ENCODE results near the gene RGS3.

Gene RGS3

GRCh38 chr9:113475031-113475430, 11.5 kb downstream of the RGS3 start:
- Mint-ChIP-seq H3K4me3 (no peak overlapping the region), H3K4me1 (ENCODE audit: low read depth) (peaks cover 5% of the 10 kb centered on the region), H3K9me3 (no peaks in the 10 kb centered on the region), H3K36me3 (ENCODE audit: low read depth) (no peaks in the 10 kb centered on the region), H3K27me3 (peaks cover 1% of the 10 kb centered on the region), H3K27ac (no peak overlapping the region)
- intact Hi-C loops (cut with micrococcal nuclease), result no loop called here

- peaks cover 1% of the 10 kb centered on the region for H3K27me3 Mint-ChIP-seq
- no peaks in the 10 kb centered on the region for H3K36me3 Mint-ChIP-seq (ENCODE audit: low read depth)
- H3K4me3 Mint-ChIP-seq, result no peak overlapping the region
- no peaks in the 10 kb centered on the region for H3K9me3 Mint-ChIP-seq
- H3K27ac Mint-ChIP-seq, result no peak overlapping the region
- H3K4me1 Mint-ChIP-seq (ENCODE audit: low read depth), result peaks cover 8% of the 10 kb centered on the region
- intact Hi-C loops (cut with micrococcal nuclease), result no loop called here
Observed at GRCh38 chr9:113475992-113476391, 12.5 kb downstream of the RGS3 start.

- Mint-ChIP-seq H3K9me3 (no peaks in the 10 kb centered on the region), H3K27ac (no peak overlapping the region), H3K27me3 (peaks cover 1% of the 10 kb centered on the region), H3K4me3 (no peak overlapping the region), H3K4me1 (ENCODE audit: low read depth) (peaks cover 13% of the 10 kb centered on the region), H3K36me3 (ENCODE audit: low read depth) (no peaks in the 10 kb centered on the region)
- intact Hi-C loops (cut with micrococcal nuclease), result no loop called here
Observed at GRCh38 chr9:113476511-113476916, 13.0 kb downstream of the RGS3 start.

- Mint-ChIP-seq H3K27me3 (peaks cover 1% of the 10 kb centered on the region), H3K27ac (no peak overlapping the region), H3K9me3 (no peaks in the 10 kb centered on the region), H3K4me3 (no peak overlapping the region), H3K36me3 (ENCODE audit: low read depth) (no peaks in the 10 kb centered on the region), H3K4me1 (ENCODE audit: low read depth) (peaks cover 13% of the 10 kb centered on the region)
- intact Hi-C loops (cut with micrococcal nuclease), result no loop called here
Observed at GRCh38 chr9:113477058-113477457, 13.5 kb downstream of the RGS3 start.

- Mint-ChIP-seq H3K4me3 (no peak overlapping the region), H3K27me3 (peaks cover 1% of the 10 kb centered on the region), H3K4me1 (ENCODE audit: low read depth) (peaks cover 13% of the 10 kb centered on the region), H3K9me3 (no peaks in the 10 kb centered on the region), H3K36me3 (ENCODE audit: low read depth) (no peaks in the 10 kb centered on the region), H3K27ac (no peak overlapping the region)
- intact Hi-C loops (cut with micrococcal nuclease), result no loop called here
Observed at GRCh38 chr9:113477661-113478060, 14.1 kb downstream of the RGS3 start.

GRCh38 chr9:113479174-113479621, 15.7 kb downstream of the RGS3 start:
- H3K36me3 Mint-ChIP-seq (ENCODE audit: low read depth), result no peaks in the 10 kb centered on the region
- peaks cover 13% of the 10 kb centered on the region for H3K4me1 Mint-ChIP-seq (ENCODE audit: low read depth)
- H3K9me3 Mint-ChIP-seq, result no peaks in the 10 kb centered on the region
- H3K27me3 Mint-ChIP-seq, result peaks cover 1% of the 10 kb centered on the region
- no peak overlapping the region for H3K27ac Mint-ChIP-seq
- intact Hi-C loops (cut with micrococcal nuclease), result no loop called here
- H3K4me3 Mint-ChIP-seq, result no peak overlapping the region

- Mint-ChIP-seq H3K36me3 (ENCODE audit: low read depth) (no peaks in the 10 kb centered on the region), H3K9me3 (no peaks in the 10 kb centered on the region), H3K27ac (no peak overlapping the region), H3K4me1 (ENCODE audit: low read depth) (peaks cover 21% of the 10 kb centered on the region), H3K27me3 (peaks cover 1% of the 10 kb centered on the region), H3K4me3 (no peak overlapping the region)
- intact Hi-C loops (cut with micrococcal nuclease), result no loop called here
Observed at GRCh38 chr9:113480612-113481011, 17.1 kb downstream of the RGS3 start.

- no peaks in the 10 kb centered on the region for H3K36me3 Mint-ChIP-seq (ENCODE audit: low read depth)
- no peak overlapping the region for H3K27ac Mint-ChIP-seq
- H3K27me3 Mint-ChIP-seq, result peaks cover 1% of the 10 kb centered on the region
- no peak overlapping the region for H3K4me3 Mint-ChIP-seq
- intact Hi-C loops (cut with micrococcal nuclease), result no loop called here
- H3K9me3 Mint-ChIP-seq, result no peaks in the 10 kb centered on the region
- peaks cover 23% of the 10 kb centered on the region for H3K4me1 Mint-ChIP-seq (ENCODE audit: low read depth)
Observed at GRCh38 chr9:113481176-113481787, 17.8 kb downstream of the RGS3 start.

GRCh38 chr9:113482341-113482740, 18.8 kb downstream of the RGS3 start:
- H3K27ac Mint-ChIP-seq, result no peak overlapping the region
- intact Hi-C loops (cut with micrococcal nuclease), result no loop called here
- H3K4me3 Mint-ChIP-seq, result no peak overlapping the region
- peaks cover 1% of the 10 kb centered on the region for H3K27me3 Mint-ChIP-seq
- H3K9me3 Mint-ChIP-seq, result no peaks in the 10 kb centered on the region
- H3K4me1 Mint-ChIP-seq (ENCODE audit: low read depth), result peaks cover 23% of the 10 kb centered on the region
- no peaks in the 10 kb centered on the region for H3K36me3 Mint-ChIP-seq (ENCODE audit: low read depth)

- intact Hi-C loops (cut with micrococcal nuclease), result no loop called here
- H3K27me3 Mint-ChIP-seq, result peaks cover under 1% of the 10 kb centered on the region
- H3K4me1 Mint-ChIP-seq (ENCODE audit: low read depth), result peaks cover 20% of the 10 kb centered on the region
- H3K4me3 Mint-ChIP-seq, result no peak overlapping the region
- no peaks in the 10 kb centered on the region for H3K36me3 Mint-ChIP-seq (ENCODE audit: low read depth)
- no peaks in the 10 kb centered on the region for H3K9me3 Mint-ChIP-seq
- no peak overlapping the region for H3K27ac Mint-ChIP-seq
Observed at GRCh38 chr9:113482991-113483675, 19.6 kb downstream of the RGS3 start.

GRCh38 chr9:113483676-113484257, 20.2 kb downstream of the RGS3 start:
- H3K27me3 Mint-ChIP-seq, result no peaks in the 10 kb centered on the region
- H3K27ac Mint-ChIP-seq, result no peak overlapping the region
- H3K36me3 Mint-ChIP-seq (ENCODE audit: low read depth), result no peaks in the 10 kb centered on the region
- H3K4me3 Mint-ChIP-seq, result no peak overlapping the region
- no peaks in the 10 kb centered on the region for H3K9me3 Mint-ChIP-seq
- intact Hi-C loops (cut with micrococcal nuclease), result no loop called here
- H3K4me1 Mint-ChIP-seq (ENCODE audit: low read depth), result peaks cover 18% of the 10 kb centered on the region

- Mint-ChIP-seq H3K36me3 (ENCODE audit: low read depth) (no peaks in the 10 kb centered on the region), H3K27me3 (no peaks in the 10 kb centered on the region), H3K4me3 (no peak overlapping the region), H3K4me1 (ENCODE audit: low read depth) (peaks cover 18% of the 10 kb centered on the region), H3K9me3 (no peaks in the 10 kb centered on the region), H3K27ac (no peak overlapping the region)
- intact Hi-C loops (cut with micrococcal nuclease), result no loop called here
Observed at GRCh38 chr9:113484258-113484730, 20.8 kb downstream of the RGS3 start.

- H3K4me3 Mint-ChIP-seq, result no peak overlapping the region
- intact Hi-C loops (cut with micrococcal nuclease), result no loop called here
- no peaks in the 10 kb centered on the region for H3K36me3 Mint-ChIP-seq (ENCODE audit: low read depth)
- H3K27me3 Mint-ChIP-seq, result no peaks in the 10 kb centered on the region
- peaks cover 18% of the 10 kb centered on the region for H3K4me1 Mint-ChIP-seq (ENCODE audit: low read depth)
- no peak overlapping the region for H3K27ac Mint-ChIP-seq
- H3K9me3 Mint-ChIP-seq, result no peaks in the 10 kb centered on the region
Observed at GRCh38 chr9:113485761-113486115, 22.2 kb downstream of the RGS3 start.

- no peaks in the 10 kb centered on the region for H3K27me3 Mint-ChIP-seq
- intact Hi-C loops (cut with micrococcal nuclease), result no loop called here
- no peaks in the 10 kb centered on the region for H3K9me3 Mint-ChIP-seq
- no peak overlapping the region for H3K4me3 Mint-ChIP-seq
- no peak overlapping the region for H3K27ac Mint-ChIP-seq
- H3K4me1 Mint-ChIP-seq (ENCODE audit: low read depth), result peaks cover 12% of the 10 kb centered on the region
- no peaks in the 10 kb centered on the region for H3K36me3 Mint-ChIP-seq (ENCODE audit: low read depth)
Observed at GRCh38 chr9:113486327-113486726, 22.8 kb downstream of the RGS3 start.

Data from dendritic cell treated with granulocyte-macrophage colony-stimulating factor and Interleukin-4, amounts not matched to agents 40 ng/mL and 50 ng/mL, for 4 days (primary cell).